Fibroblast of skin of right biceps (primary cell): ENCODE results near the gene GPAM.
"Not testable (repeated sequence)": the region's sequence is repeated elsewhere in the genome, so short reads cannot be mapped to it uniquely, and the experiment has no call there.

Experiments
- DNase-seq: peaks from one replicate; pipeline ENCODE4 v3.0.0-alpha.2; 2013

The GPAM gene

GRCh38 chr10:112214298-112214926, 30.8 kb upstream of the GPAM start:
- no peak for DNase-seq

- peak; percentile 92 for DNase-seq
Measured at GRCh38 chr10:112213836-112214235, 30.3 kb upstream of the GPAM start.

GRCh38 chr10:112213098-112213823, 29.7 kb upstream of the GPAM start:
- no peak for DNase-seq

- DNase-seq = no peak
Measured at GRCh38 chr10:112210666-112211065, 27.1 kb upstream of the GPAM start.

GRCh38 chr10:112209684-112210131, 26.1 kb upstream of the GPAM start:
- DNase-seq = peak; percentile 76

GRCh38 chr10:112208997-112209396, 25.4 kb upstream of the GPAM start:
- peak; percentile 75 for DNase-seq

- DNase-seq = peak; percentile 78
Measured at GRCh38 chr10:112208292-112208691, 24.7 kb upstream of the GPAM start.

- DNase-seq = peak; percentile 55
Measured at GRCh38 chr10:112203328-112204076, 19.9 kb upstream of the GPAM start.

DNA sequence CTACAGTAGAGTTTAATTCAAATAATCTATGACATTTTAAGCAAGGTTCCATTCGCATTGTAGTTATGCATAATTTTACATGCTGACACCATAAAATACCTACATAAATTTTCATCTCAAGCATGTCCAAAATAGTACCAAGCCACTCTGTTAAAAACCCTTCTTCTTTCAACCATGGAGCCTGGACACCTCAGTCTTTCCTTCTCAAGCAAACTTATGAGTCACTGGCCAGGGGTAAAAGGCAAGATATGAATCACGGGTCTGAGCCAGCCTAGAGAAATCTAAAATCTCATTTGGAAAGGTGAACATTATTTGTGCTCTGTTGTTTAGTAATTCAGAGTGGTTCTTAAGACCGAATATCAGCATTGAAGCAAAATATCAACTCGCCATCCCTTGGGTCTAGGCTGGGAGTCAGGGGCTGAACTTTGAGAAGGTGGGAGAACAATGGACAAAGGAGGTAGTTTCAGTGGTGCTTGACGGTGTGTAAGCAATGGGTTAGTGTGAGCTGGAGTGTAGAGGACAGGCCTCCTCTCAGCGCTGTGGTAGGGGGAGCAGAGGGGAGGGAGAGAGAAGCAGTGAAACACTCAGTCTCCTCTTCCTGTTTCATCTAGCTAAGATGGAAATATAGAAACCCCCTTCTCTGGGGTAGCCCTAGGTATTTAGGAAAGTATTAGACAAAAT, 19.1 kb upstream of the GPAM start:
- DNase-seq = peak; percentile 84

DNA sequence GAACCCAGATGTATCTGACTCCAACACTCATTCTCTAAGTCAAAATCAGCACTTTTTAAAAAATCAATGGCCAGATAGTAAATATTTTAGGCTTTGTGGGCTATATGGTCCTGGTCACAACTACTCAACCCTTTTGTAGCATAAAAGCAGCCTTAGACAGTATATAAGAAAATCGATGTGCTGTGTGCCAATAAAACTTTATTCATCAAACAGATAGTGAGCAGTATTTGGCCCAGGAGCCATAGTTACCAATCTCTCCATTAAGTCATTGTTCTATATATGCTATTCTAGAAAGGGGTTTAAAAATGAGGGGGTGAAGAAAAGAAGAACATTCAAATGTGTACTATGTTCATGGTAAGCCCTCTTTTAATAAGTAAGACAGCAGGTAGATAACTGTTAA, 18.5 kb upstream of the GPAM start:
- DNase-seq = no peak

DNA sequence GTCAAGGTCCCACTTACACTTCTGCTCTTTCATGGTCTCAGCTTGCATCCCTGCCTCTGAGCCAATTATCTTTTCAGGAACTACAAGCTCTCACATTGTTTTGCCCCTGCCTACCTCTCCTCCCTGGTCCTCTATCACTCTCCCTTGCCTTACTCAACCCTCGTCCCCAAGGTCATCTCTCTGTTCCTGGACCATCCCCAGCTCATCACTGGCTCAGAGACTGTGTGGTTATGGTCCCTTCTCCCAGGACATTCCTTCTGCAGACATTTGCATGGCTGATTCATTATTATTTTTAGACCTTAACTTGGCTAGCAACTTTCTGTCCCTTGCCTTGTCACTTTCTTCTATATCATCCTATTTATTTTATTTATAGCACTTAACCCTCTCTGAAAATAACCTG, 17.8 kb upstream of the GPAM start:
- DNase-seq = no peak

DNA sequence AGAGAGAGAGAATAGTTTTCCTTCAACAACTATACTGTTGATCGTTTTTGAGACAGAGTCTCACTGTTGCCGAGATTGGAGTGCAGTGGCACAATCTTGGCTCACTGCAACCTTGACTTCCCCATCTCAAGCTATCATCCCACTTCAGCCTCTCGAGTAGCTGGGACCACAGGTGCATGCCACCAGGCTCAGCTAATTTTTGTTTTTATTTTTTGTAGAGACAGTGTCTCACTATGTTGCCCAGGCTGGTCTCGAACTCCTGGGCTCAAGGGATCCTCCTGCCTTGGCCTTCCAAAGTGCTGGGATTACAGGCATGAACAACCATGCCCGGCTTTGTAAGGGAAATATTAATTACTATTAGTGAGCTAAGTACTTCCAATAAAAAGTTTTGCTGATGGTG, 16.7 kb upstream of the GPAM start:
- not testable (repeated sequence) for DNase-seq

DNA sequence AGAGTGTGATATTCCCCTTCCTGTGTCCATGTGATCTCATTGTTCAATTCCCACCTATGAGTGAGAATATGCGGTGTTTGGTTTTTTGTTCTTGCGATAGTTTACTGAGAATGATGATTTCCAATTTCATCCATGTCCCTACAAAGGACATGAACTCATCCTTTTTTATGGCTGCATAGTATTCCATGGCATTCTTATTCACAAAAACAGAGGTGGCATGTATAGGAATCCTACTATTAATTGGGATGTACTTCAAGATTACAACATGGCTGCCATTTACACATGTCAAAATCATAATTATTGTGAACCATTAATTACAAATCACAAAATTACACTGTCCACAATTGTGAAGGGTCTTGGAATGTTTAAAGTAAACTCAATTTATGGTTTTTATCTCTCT, 14.1 kb upstream of the GPAM start:
- DNase-seq = not testable (repeated sequence)

- DNase-seq = no peak
Measured at GRCh38 chr10:112195224-112195623, 11.7 kb upstream of the GPAM start.

DNA sequence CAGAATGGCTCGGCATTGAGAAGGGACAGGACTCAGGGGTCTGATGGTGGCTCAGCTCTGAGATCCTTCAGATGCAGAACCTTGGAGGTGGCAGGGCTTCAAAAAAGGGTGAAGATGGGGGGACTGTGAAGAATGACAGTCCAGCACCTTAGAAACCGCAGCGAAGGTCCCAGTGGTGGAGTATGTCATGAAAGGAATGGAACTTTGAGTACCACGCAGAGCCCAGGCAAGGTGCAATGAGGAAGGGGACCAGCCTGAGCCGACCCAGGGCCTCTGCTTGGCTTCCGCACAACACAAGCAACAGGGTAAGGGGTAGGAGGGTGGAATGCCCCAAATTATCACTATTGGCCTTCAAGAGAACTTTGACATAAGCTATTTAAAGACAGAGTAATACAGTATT, 8.2 kb upstream of the GPAM start:
- no peak for DNase-seq

- no peak for DNase-seq
Measured at GRCh38 chr10:112191041-112191590, 7.6 kb upstream of the GPAM start.

GRCh38 chr10:112189465-112189864, 5.9 kb upstream of the GPAM start:
- DNase-seq = no peak

DNA sequence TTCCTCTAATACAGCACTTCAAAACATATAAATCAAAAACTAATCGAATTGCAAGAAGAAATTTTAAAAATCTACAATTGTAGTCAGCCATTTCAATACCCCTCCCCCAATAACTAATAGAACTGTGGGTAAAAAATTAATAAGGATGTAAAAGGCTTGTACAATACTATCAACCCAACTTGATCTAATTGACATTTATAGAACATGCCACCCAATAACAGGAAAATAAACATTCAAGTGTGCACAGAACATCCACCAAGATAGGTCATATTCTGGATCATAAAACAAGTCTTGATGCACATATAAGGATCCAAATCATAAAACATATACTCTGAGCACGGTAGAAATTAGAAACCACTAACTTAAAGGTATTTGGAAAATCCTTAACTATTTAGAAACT, 4.0 kb upstream of the GPAM start:
- no peak for DNase-seq

DNA sequence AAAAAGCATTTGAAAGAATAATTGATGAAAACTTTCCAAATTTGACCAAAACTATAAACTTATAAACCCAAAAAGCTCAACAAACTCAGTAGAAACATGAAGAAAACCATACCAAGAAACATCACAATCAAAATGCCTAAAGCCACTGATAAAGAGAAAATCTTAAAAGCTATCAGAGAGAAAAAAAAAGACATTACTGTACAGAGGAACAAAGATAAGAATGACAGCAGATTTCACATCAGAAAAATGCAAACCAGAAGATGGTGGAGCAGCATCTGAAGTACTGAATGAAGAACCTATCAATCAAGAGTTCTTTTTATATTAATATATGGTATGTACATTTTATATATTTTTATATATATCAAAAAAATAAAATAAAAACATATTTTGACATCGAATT, 2.4 kb upstream of the GPAM start:
- DNase-seq = no peak

DNA sequence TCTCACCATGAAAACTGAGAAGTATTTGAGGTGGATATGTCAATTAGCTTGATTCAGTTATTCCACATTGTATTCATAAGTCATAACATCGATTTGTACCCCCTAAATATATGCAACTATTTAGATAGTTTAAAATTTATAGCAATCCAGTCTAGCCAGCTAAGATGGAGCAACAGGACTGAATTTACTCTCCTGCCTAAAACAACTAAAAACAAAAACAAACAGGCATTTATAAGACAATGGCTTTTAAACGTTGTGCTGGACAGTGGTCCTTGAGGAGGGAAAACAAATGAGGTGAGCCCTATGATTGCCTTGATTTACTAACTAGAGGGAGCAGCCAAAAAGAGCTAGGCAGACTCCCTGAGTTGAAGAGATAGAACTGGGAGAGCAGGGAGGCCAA, 814 bp upstream of the GPAM start:
- DNase-seq = no peak

DNA sequence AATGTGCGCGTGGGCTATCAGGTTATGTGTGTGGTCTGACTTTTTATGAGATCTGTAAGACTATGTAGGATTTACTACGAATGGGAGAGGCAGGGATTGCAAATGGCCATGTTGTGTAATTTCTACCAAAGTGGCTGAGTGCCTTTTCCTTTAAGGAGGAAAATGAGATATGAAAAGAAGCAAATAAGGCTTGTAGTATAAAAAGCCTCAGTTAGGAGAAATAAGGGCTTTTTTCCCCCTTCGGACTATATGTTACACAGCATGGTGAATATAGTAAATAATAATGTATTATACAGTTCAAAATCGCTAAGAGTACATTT, 447 bp upstream of the GPAM start:
- DNase-seq = no peak

DNA sequence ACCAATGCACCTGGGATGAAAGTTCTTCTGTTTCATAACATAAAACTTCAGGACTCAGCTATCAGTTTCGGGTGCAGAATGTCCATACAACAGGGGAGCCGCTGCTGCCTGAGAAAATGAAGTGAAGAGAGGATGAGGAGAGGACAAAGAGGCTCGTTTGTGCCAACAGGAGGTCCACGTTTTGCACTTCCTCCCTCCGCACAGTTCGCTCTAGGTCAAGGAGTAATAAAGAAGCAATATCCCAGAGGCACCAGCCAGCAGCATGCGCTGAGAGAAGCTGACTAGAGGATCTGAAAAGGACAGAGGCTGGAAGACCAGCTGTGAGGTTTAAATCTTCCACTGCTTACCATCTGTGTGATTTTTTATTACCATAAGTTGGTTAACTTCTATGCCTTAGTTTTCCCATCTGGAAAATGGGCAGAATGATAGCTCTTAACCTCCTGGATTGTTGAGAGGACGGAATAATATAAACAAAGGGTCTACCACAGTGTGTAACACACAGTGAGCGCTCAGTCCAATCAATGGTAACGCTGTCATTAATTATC, 709 bp downstream of the GPAM start:
- DNase-seq = no peak

GRCh38 chr10:112177247-112177646, 6.3 kb downstream of the GPAM start:
- peak; percentile 49 for DNase-seq
